Activated T-helper 1 cell treated with anti-CD3 and anti-CD28 coated beads, Interleukin-12 subunit alpha, Interleukin-12 subunit beta, Interleukin-2, Interleukin-4 antibody, amounts not matched to agents 30 ng/mL and 10 ng/mL and 1 ng/mL, durations not matched to agents 14 hours and 24 hours and 36 hours (primary cell): ENCODE data around the gene ZNF283. TPM values are rescaled to one million over a fixed set of nuclear protein-coding genes. Genes with fewer than 3 reads are reported as not detected.
"Not testable (repeated sequence)": the region's sequence is repeated elsewhere in the genome, so short reads cannot be mapped to it uniquely, and the experiment has no call there.

Source experiments
- DNase-seq: peaks from one replicate; pipeline ENCODE4 v3.0.0; 2021; ENCODE audit warnings: low spot score
- H3K27ac Mint-ChIP-seq: one replicate; pipeline ENCODE4 v1.8.0; 2021; ENCODE audit warnings: mild to moderate bottlenecking, mixed read lengths
- H3K27me3 Mint-ChIP-seq: one replicate; pipeline ENCODE4 v1.8.0; 2022; ENCODE audit warnings: mild to moderate bottlenecking, moderate library complexity, mixed read lengths; ENCODE audit not compliant: insufficient read depth
- H3K36me3 Mint-ChIP-seq: one replicate; pipeline ENCODE4 v1.8.0; 2021; ENCODE audit warnings: low read depth, mixed read lengths
- H3K4me1 Mint-ChIP-seq: one replicate; pipeline ENCODE4 v1.8.0; 2021; ENCODE audit warnings: low read depth, mixed read lengths
- H3K4me3 Mint-ChIP-seq: one replicate; pipeline ENCODE4 v1.8.0; 2021; ENCODE audit warnings: mild to moderate bottlenecking, moderate library complexity, mixed read lengths
- H3K9me3 Mint-ChIP-seq: one replicate; pipeline ENCODE4 v1.8.0; 2021; ENCODE audit warnings: mixed read lengths
- intact Hi-C: fragments of 100-400 bp; cut with micrococcal nuclease; formaldehyde crosslinking; loops from one replicate; pipeline ENCODE4 v1.15.1; 2024
- total RNA-seq: library from RNA; stranded (reverse); gene quantifications from 2 replicates; pipeline ENCODE4 v1.2.3, GENCODE V29; 2022

ZNF283 gene
- total RNA-seq, 1 donor from 2014 or later = 4.0 TPM

GRCh38 chr19:43824572-43824971 lies 2.5 kb upstream of the ZNF283 start:
- Mint-ChIP-seq H3K36me3 (peaks cover 14% of the 10 kb centered on the region), H3K9me3 (peaks cover 31% of the 10 kb centered on the region), H3K4me1 (peaks cover 29% of the 10 kb centered on the region), H3K27me3 (peaks cover 20% of the 10 kb centered on the region)
- not testable (repeated sequence) for H3K4me3 Mint-ChIP-seq, DNase-seq, H3K27ac Mint-ChIP-seq
- intact Hi-C loops = loop anchor here (10.0 kb wide), 1 partner anchor 340 kb away; the partner anchor contains the start of gene ZNF226

- no peak overlapping the region for H3K27ac Mint-ChIP-seq
- peaks cover 60% of the 10 kb centered on the region for H3K36me3 Mint-ChIP-seq
- H3K4me3 Mint-ChIP-seq = no peak overlapping the region
- peaks cover 66% of the 10 kb centered on the region for H3K9me3 Mint-ChIP-seq
- H3K27me3 Mint-ChIP-seq = no peaks in the 10 kb centered on the region
- H3K4me1 Mint-ChIP-seq = no peaks in the 10 kb centered on the region
- intact Hi-C loops = no loop called here
- no peak for DNase-seq
These were observed 12.0 kb downstream of the ZNF283 start for GRCh38 chr19:43839139-43839538.

GRCh38 chr19:43842007-43842406 lies 14.9 kb downstream of the ZNF283 start:
- DNase-seq = no peak
- H3K27ac Mint-ChIP-seq = no peak overlapping the region
- no peaks in the 10 kb centered on the region for H3K27me3 Mint-ChIP-seq
- H3K4me3 Mint-ChIP-seq = no peak overlapping the region
- peaks cover 66% of the 10 kb centered on the region for H3K9me3 Mint-ChIP-seq
- H3K36me3 Mint-ChIP-seq = peaks cover 44% of the 10 kb centered on the region
- H3K4me1 Mint-ChIP-seq = no peaks in the 10 kb centered on the region
- intact Hi-C loops = no loop called here

- Mint-ChIP-seq H3K4me1 (no peaks in the 10 kb centered on the region), H3K9me3 (peaks cover 71% of the 10 kb centered on the region), H3K36me3 (peaks cover 16% of the 10 kb centered on the region), H3K27ac (no peak overlapping the region), H3K4me3 (no peak overlapping the region), H3K27me3 (no peaks in the 10 kb centered on the region)
- DNase-seq = no peak
- intact Hi-C loops = no loop called here
These were observed 20.1 kb downstream of the ZNF283 start for GRCh38 chr19:43847246-43847645.

GRCh38 chr19:43847884-43848283 lies 20.8 kb downstream of the ZNF283 start:
- no peak for DNase-seq
- no peak overlapping the region for H3K27ac Mint-ChIP-seq
- H3K4me3 Mint-ChIP-seq = no peak overlapping the region
- H3K9me3 Mint-ChIP-seq = peaks cover 73% of the 10 kb centered on the region
- no peaks in the 10 kb centered on the region for H3K27me3 Mint-ChIP-seq
- no peaks in the 10 kb centered on the region for H3K4me1 Mint-ChIP-seq
- H3K36me3 Mint-ChIP-seq = peaks cover 16% of the 10 kb centered on the region
- intact Hi-C loops = no loop called here

- intact Hi-C loops = no loop called here
- H3K36me3 Mint-ChIP-seq = peaks cover 16% of the 10 kb centered on the region
- H3K4me1 Mint-ChIP-seq = no peaks in the 10 kb centered on the region
- H3K9me3 Mint-ChIP-seq = peaks cover 72% of the 10 kb centered on the region
- no peak for DNase-seq
- no peak overlapping the region for H3K4me3 Mint-ChIP-seq
- H3K27me3 Mint-ChIP-seq = no peaks in the 10 kb centered on the region
- H3K27ac Mint-ChIP-seq = no peak overlapping the region
These were observed 21.7 kb downstream of the ZNF283 start for GRCh38 chr19:43848821-43849220.

GRCh38 chr19:43858174-43858573 lies 31.1 kb downstream of the ZNF283 start:
- H3K9me3 Mint-ChIP-seq = peaks cover 63% of the 10 kb centered on the region
- intact Hi-C loops = no loop called here

GRCh38 chr19:43866923-43867322 lies 39.8 kb downstream of the ZNF283 start:
- DNase-seq, intact Hi-C loops, H3K27ac Mint-ChIP-seq, H3K27me3 Mint-ChIP-seq, H3K4me1 Mint-ChIP-seq, H3K4me3 Mint-ChIP-seq, H3K36me3 Mint-ChIP-seq: not testable (repeated sequence)
- peaks cover 42% of the 10 kb centered on the region for H3K9me3 Mint-ChIP-seq

More at GRCh38 chr19:43858174-43858573, 31.1 kb downstream of the ZNF283 start:
- DNase-seq = no peak
- Mint-ChIP-seq H3K4me1 (no peaks in the 10 kb centered on the region), H3K4me3 (no peak overlapping the region), H3K36me3 (no peaks in the 10 kb centered on the region), H3K27me3 (no peaks in the 10 kb centered on the region), H3K27ac (no peak overlapping the region)

GRCh38 chr19:43872547-43873336 lies 45.6 kb downstream of the ZNF283 start:
- H3K36me3 Mint-ChIP-seq = no peaks in the 10 kb centered on the region
- no peak for DNase-seq
- H3K4me1 Mint-ChIP-seq = no peaks in the 10 kb centered on the region
- peaks cover 58% of the 10 kb centered on the region for H3K9me3 Mint-ChIP-seq
- no peak overlapping the region for H3K4me3 Mint-ChIP-seq
- intact Hi-C loops = no loop called here
- no peaks in the 10 kb centered on the region for H3K27me3 Mint-ChIP-seq
- no peak overlapping the region for H3K27ac Mint-ChIP-seq

GRCh38 chr19:43880483-43880882 lies 53.4 kb downstream of the ZNF283 start:
- DNase-seq = no peak
- peaks cover 70% of the 10 kb centered on the region for H3K9me3 Mint-ChIP-seq
- no peak overlapping the region for H3K4me3 Mint-ChIP-seq
- no peaks in the 10 kb centered on the region for H3K27me3 Mint-ChIP-seq
- H3K27ac Mint-ChIP-seq = no peak overlapping the region
- H3K36me3 Mint-ChIP-seq = no peaks in the 10 kb centered on the region
- H3K4me1 Mint-ChIP-seq = no peaks in the 10 kb centered on the region
- intact Hi-C loops = no loop called here

- peaks cover 68% of the 10 kb centered on the region for H3K9me3 Mint-ChIP-seq
- H3K27me3 Mint-ChIP-seq = no peaks in the 10 kb centered on the region
- no peaks in the 10 kb centered on the region for H3K36me3 Mint-ChIP-seq
- H3K4me1 Mint-ChIP-seq = no peaks in the 10 kb centered on the region
- DNase-seq = no peak
- intact Hi-C loops = no loop called here
- no peak within 1 kb of the TSS for H3K27ac Mint-ChIP-seq
- no peak within 1 kb of the TSS for H3K4me3 Mint-ChIP-seq
These were observed 56.7 kb downstream of the ZNF283 start, which contains the start of gene ZNF404 for GRCh38 chr19:43883864-43884263. ZNF404 (minus strand) TSS chr19:43883964.

- Mint-ChIP-seq H3K27me3 (no peaks in the 10 kb centered on the region), H3K27ac (no peak overlapping the region), H3K4me1 (no peaks in the 10 kb centered on the region), H3K9me3 (peaks cover 65% of the 10 kb centered on the region), H3K36me3 (peaks cover 4% of the 10 kb centered on the region), H3K4me3 (no peak overlapping the region)
- no peak for DNase-seq
- intact Hi-C loops = no loop called here
These were observed 68.7 kb downstream of the ZNF283 start for GRCh38 chr19:43895727-43896308.
